ENCODE measurements around the gene MYH2.
"Not testable (repeated sequence)": the region's sequence is repeated elsewhere in the genome, so short reads cannot be mapped to it uniquely, and the experiment has no call there.

MYH2 gene

GRCh38 chr17:10557422-10557821, 8.0 kb upstream of the MYH2 start:
- H4K20me1 ChIP-seq, result no peaks in the 10 kb centered on the region
- H3K4me1 ChIP-seq, result peaks cover 0 to 11% (median 0%) of the 10 kb centered on the region in 10 experiments; a peak in 5 of 20 replicates
- H3K27me3 ChIP-seq, result no peaks in the 10 kb centered on the region
- H3K9ac ChIP-seq, result no peak overlapping the region
- H3K27ac ChIP-seq, result no peak overlapping the region
- H3K4me2 ChIP-seq, result peak overlapping the region in 3 of 11 experiments; percentile 3 to 41 (median 13); a peak in 3 of 22 replicates
- H3K9me3 ChIP-seq (replicated peaks in 1 of 11), result 0 out of 22 replicates have a peak, but pooled peaks cover 0 to 5% (median 0%) of the 10 kb centered on the region in 11 experiments
- no peak overlapping the region for H3K4me3 ChIP-seq
- no peaks in the 10 kb centered on the region for H3K36me3 ChIP-seq
- TF ChIP-seq Cebpa-rat (IDR thresholded peaks at IDR 0.05), result no peak

DNA sequence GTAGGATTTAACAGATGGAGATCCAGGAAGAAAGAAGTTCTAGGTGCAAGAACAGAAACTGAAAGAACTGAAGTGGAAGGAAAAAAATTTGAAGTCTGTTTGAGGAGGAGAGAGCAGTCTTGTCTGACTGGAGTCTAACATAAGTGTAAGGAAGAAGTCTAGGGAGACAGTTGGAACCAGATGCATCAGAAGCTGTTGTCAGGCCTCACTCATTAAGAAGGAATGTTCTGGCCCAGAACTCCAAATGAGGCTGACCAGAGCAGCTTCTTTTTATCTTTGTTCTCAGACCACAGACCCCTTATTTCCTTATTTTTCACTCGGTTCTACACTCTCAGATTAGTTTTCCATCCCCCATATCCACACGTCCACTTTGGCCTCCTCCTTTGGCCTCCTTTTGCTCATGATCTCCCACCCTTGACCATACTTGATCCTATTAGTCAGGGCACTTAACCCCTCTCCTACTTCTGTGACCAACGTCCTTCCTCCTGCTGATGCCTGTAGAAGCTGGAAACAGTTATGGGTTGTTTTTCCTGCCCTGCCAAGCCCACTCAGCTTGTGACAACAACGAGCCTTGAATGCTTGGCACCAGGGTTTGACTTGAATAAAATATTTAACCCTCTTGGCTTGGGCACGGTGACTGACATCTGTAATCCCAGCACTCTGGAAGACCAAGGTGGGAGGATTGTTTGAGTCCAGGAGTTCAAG, 7.0 kb upstream of the MYH2 start:
- Histone ChIP-seq H3K4me1 (peaks cover 0 to 11% (median 0%) of the 10 kb centered on the region in 10 experiments; a peak in 5 of 20 replicates), H3K27ac (no peak overlapping the region), H3K4me3 (no peak overlapping the region), H3K36me3 (no peaks in the 10 kb centered on the region), H3K9ac (no peak overlapping the region), H3K9me3 (replicated peaks in 1 of 11) (0 out of 22 replicates have a peak, but pooled peaks cover 0 to 5% (median 0%) of the 10 kb centered on the region in 11 experiments), H4K20me1 (no peaks in the 10 kb centered on the region), H3K27me3 (no peaks in the 10 kb centered on the region), H3K4me2 (no peak overlapping the region)
- no peak for TF ChIP-seq Cebpa-rat (IDR thresholded peaks at IDR 0.05)

DNA sequence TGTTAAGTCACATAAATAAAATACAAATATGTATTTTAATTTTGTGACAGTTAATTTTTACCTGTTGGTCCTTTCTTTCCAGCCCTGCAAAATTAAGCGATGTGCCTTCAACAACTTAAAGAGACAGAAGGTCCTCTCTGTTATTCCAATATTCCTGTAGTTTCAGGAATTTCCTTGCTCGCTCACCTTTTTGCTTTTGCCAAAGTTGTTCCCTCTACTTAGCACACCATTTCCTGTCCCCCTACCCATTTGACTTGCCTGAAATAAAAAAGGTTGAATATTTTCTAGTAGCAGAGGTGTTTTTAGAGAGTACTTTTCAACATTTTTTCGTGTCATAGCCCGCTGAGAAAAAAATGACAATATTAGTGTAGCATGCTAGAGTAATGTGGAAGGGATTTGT, 556 bp upstream of the MYH2 start:
- H3K36me3 ChIP-seq, result no peaks in the 10 kb centered on the region
- H3K27ac ChIP-seq, result no peak overlapping the region
- no peaks in the 10 kb centered on the region for H4K20me1 ChIP-seq
- no peak for TF ChIP-seq Cebpa-rat (IDR thresholded peaks at IDR 0.05)
- no peak overlapping the region for H3K4me2 ChIP-seq
- H3K27me3 ChIP-seq, result no peaks in the 10 kb centered on the region
- 0 out of 22 replicates have a peak, but pooled peaks cover 0 to 5% (median 0%) of the 10 kb centered on the region in 11 experiments for H3K9me3 ChIP-seq (replicated peaks in 1 of 11)
- no peaks in the 10 kb centered on the region for H3K4me1 ChIP-seq
- H3K4me3 ChIP-seq, result no peak overlapping the region
- no peak overlapping the region for H3K9ac ChIP-seq

- Histone ChIP-seq H3K4me1 (no peaks in the 10 kb centered on the region), H3K4me3 (no peak overlapping the region), H3K9me3 (replicated peaks in 1 of 11) (peaks cover 3 to 13% (median 6%) of the 10 kb centered on the region in 11 experiments; a peak in 19 of 22 replicates), H3K36me3 (no peaks in the 10 kb centered on the region), H4K20me1 (no peaks in the 10 kb centered on the region), H3K4me2 (no peak overlapping the region), H3K9ac (no peak overlapping the region), H3K27me3 (no peaks in the 10 kb centered on the region), H3K27ac (no peak overlapping the region)
- TF ChIP-seq Cebpa-rat (IDR thresholded peaks at IDR 0.05), result no peak
Observed at GRCh38 chr17:10547351-10547750, 2.1 kb downstream of the MYH2 start.

- H3K27me3 ChIP-seq, H4K20me1 ChIP-seq, H3K4me1 ChIP-seq, H3K4me3 ChIP-seq, H3K9ac ChIP-seq, H3K4me2 ChIP-seq, H3K27ac ChIP-seq, H3K36me3 ChIP-seq: not testable (repeated sequence)
- H3K9me3 ChIP-seq (replicated peaks in 1 of 11), result peaks cover 33 to 49% (median 39%) of the 10 kb centered on the region in 11 experiments
Observed at GRCh38 chr17:10543486-10543885, 6.0 kb downstream of the MYH2 start.

DNA sequence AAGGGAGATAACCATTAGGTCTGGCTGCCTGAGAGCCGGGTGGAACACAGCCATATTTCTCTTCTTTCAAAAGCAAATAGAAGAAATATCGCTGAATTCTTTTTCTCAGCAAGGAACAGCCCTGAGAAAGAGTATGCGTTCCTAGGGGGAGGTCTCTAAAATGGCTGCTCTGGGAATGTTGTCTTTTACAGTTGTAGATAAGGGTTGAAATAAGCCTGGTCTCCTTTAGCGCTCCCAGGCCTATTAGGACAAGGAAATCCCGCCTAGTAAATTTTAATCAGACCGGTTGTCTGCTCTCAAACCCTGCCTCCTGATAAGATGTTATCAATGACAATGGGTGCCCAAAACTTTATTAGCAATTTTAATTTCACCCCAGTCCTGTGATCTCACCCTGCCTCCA, 8.3 kb downstream of the MYH2 start:
- H3K4me3 ChIP-seq, H3K4me1 ChIP-seq, H3K27ac ChIP-seq, H4K20me1 ChIP-seq, H3K4me2 ChIP-seq, H3K9ac ChIP-seq, H3K36me3 ChIP-seq, H3K27me3 ChIP-seq: not testable (repeated sequence)
- peaks cover 33 to 49% (median 39%) of the 10 kb centered on the region in 11 experiments for H3K9me3 ChIP-seq (replicated peaks in 1 of 11)

GRCh38 chr17:10532026-10532425, 17.4 kb downstream of the MYH2 start:
- H3K4me2 ChIP-seq, result no peak overlapping the region
- no peaks in the 10 kb centered on the region for H3K27me3 ChIP-seq
- H3K9me3 ChIP-seq (replicated peaks in 1 of 11), result no peaks in the 10 kb centered on the region; a peak in 1 of 22 replicates
- H3K4me1 ChIP-seq, result no peaks in the 10 kb centered on the region
- H3K4me3 ChIP-seq, result no peak overlapping the region
- H3K27ac ChIP-seq, result no peak overlapping the region
- H4K20me1 ChIP-seq, result no peaks in the 10 kb centered on the region
- no peak for TF ChIP-seq Cebpa-rat (IDR thresholded peaks at IDR 0.05)
- no peaks in the 10 kb centered on the region for H3K36me3 ChIP-seq
- no peak overlapping the region for H3K9ac ChIP-seq

DNA sequence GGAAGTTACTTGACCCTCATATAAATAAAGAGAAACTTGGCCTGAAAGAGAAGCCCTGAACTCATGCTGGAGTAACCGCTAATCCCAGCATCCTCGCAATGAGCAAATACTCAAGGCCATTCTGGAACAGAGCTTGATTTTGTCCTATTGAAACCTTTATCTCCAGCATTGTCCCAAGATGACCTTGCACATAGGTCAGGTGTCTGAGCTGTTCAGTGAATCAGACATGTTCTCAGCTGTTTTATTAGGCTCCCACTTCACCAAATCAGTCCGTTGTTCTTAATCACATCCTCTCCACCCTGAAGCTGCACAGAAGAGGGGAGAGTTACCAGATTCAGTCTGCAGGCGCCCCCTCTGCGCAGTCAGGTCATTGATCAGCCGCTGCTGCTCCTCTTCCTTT, 22.0 kb downstream of the MYH2 start:
- H3K36me3 ChIP-seq, result no peaks in the 10 kb centered on the region

GRCh38 chr17:10526517-10526916, 22.9 kb downstream of the MYH2 start:
- H3K27me3 ChIP-seq, result no peaks in the 10 kb centered on the region
- no peak overlapping the region for H3K9ac ChIP-seq
- H3K27ac ChIP-seq, result no peak overlapping the region
- H4K20me1 ChIP-seq, result no peaks in the 10 kb centered on the region
- no peak overlapping the region for H3K4me3 ChIP-seq
- H3K36me3 ChIP-seq, result no peaks in the 10 kb centered on the region
- H3K4me1 ChIP-seq, result no peaks in the 10 kb centered on the region
- H3K4me2 ChIP-seq, result no peak overlapping the region
- no peaks in the 10 kb centered on the region for H3K9me3 ChIP-seq (replicated peaks in 1 of 11)
- TF ChIP-seq Cebpa-rat (IDR thresholded peaks at IDR 0.05), result no peak

More for the DNA sequence above, 22.0 kb downstream of the MYH2 start:
- Histone ChIP-seq H3K27me3 (no peaks in the 10 kb centered on the region), H4K20me1 (no peaks in the 10 kb centered on the region), H3K9ac (no peak overlapping the region), H3K27ac (no peak overlapping the region), H3K9me3 (replicated peaks in 1 of 11) (no peaks in the 10 kb centered on the region), H3K4me2 (no peak overlapping the region), H3K4me3 (no peak overlapping the region), H3K4me1 (no peaks in the 10 kb centered on the region)
- TF ChIP-seq Cebpa-rat (IDR thresholded peaks at IDR 0.05), result no peak

GRCh38 chr17:10523064-10523463, 26.4 kb downstream of the MYH2 start:
- no peak overlapping the region for H3K4me2 ChIP-seq
- no peaks in the 10 kb centered on the region for H3K9me3 ChIP-seq (replicated peaks in 1 of 11)
- H3K27ac ChIP-seq, result no peak overlapping the region
- H4K20me1 ChIP-seq, result no peaks in the 10 kb centered on the region
- no peak overlapping the region for H3K9ac ChIP-seq
- H3K27me3 ChIP-seq, result no peaks in the 10 kb centered on the region
- H3K4me1 ChIP-seq, result no peaks in the 10 kb centered on the region
- 0 out of 22 replicates have a peak, but pooled peaks of 1 of the 11 experiments have one; percentile 12 for TF ChIP-seq Cebpa-rat (IDR thresholded peaks at IDR 0.05)
- no peaks in the 10 kb centered on the region for H3K36me3 ChIP-seq
- no peak overlapping the region for H3K4me3 ChIP-seq

Measured in BLaER1 treated with 17β-estradiol and CSF1 and Interleukin-3, amounts not matched to agents 10 nM and 100 nM (cell line).